Loucy (cell line): ENCODE results near the gene SPATA31D1.
"Not testable (repeated sequence)": the region's sequence is repeated elsewhere in the genome, so short reads cannot be mapped to it uniquely, and the experiment has no call there.

Experiments
- H2AFZ ChIP-seq: fragments of 200-600 bp; sonication (generic); 2 replicates; pipeline ENCODE4 v1.6.0; 2016; ENCODE audit warnings: antibody characterized with exemption, mild to moderate bottlenecking, low read length, moderate library complexity
- H3F3A ChIP-seq: fragments of 200-600 bp; 2 replicates; pipeline ENCODE4 v1.6.0; 2016; ENCODE audit warnings: antibody characterized with exemption, low read depth, mild to moderate bottlenecking
- H3K27me3 ChIP-seq: fragments of 200-600 bp; sonication (generic); 2 replicates; pipeline ENCODE4 v1.6.1; 2014; ENCODE audit warnings: low read length, mild to moderate bottlenecking; ENCODE audit not compliant: insufficient read depth, poor library complexity, severe bottlenecking
- H3K36me3 ChIP-seq: fragments of 200-600 bp; sonication (generic); 2 replicates; pipeline ENCODE4 v1.6.1; 2016; ENCODE audit warnings: low read length; ENCODE audit not compliant: insufficient read depth
- H3K4me1 ChIP-seq: fragments of 200-600 bp; sonication (generic); 2 replicates; pipeline ENCODE4 v1.5.1; 2014; ENCODE audit warnings: low read length, mild to moderate bottlenecking; ENCODE audit not compliant: insufficient read depth, poor library complexity, severe bottlenecking
- H3K4me2 ChIP-seq: fragments of 200-600 bp; sonication (generic); 2 replicates; pipeline ENCODE4 v1.6.0; 2014; ENCODE audit warnings: antibody characterized with exemption, low read length, low read depth, mild to moderate bottlenecking; ENCODE audit not compliant: poor library complexity, severe bottlenecking
- H3K4me3 ChIP-seq: fragments of 200-600 bp; sonication (generic); 2 replicates; pipeline ENCODE4 v1.5.1; 2014; ENCODE audit warnings: low read length, mild to moderate bottlenecking, mixed read lengths; ENCODE audit not compliant: poor library complexity, severe bottlenecking
- H3K79me2 ChIP-seq: fragments of 200-600 bp; sonication (generic); 2 replicates; pipeline ENCODE4 v1.6.1; 2014; ENCODE audit warnings: low read length; ENCODE audit not compliant: insufficient read depth
- H3K9ac ChIP-seq: fragments of 200-600 bp; sonication (generic); 2 replicates; pipeline ENCODE4 v1.6.0; 2014; ENCODE audit warnings: mild to moderate bottlenecking, low read depth, low read length, moderate library complexity; ENCODE audit not compliant: poor library complexity, severe bottlenecking
- H3K9me2 ChIP-seq: fragments of 200-600 bp; sonication (generic); replicated peaks from 2 replicates; pipeline ENCODE4 v1.6.1; 2016; ENCODE audit warnings: low read depth, low read length, mixed read lengths
- H3K9me3 ChIP-seq: fragments of 200-600 bp; sonication (generic); 2 replicates; pipeline ENCODE4 v1.6.1; 2014; ENCODE audit warnings: mild to moderate bottlenecking, antibody characterized with exemption, low read length, low read depth; ENCODE audit not compliant: insufficient read depth
- H4K20me1 ChIP-seq: fragments of 200-600 bp; sonication (generic); 2 replicates; pipeline ENCODE4 v1.6.0; 2014; ENCODE audit warnings: antibody characterized with exemption, low read length, mild to moderate bottlenecking; ENCODE audit not compliant: insufficient read depth, poor library complexity, severe bottlenecking
- CTCF ChIP-seq: fragments of 200-600 bp; sonication (generic); conservative IDR thresholded peaks from 2 replicates; pipeline ENCODE4 v1.5.1; 2014; ENCODE audit warnings: mild to moderate bottlenecking, antibody characterized with exemption, low read length
- EZH2phosphoT487 ChIP-seq: fragments of 200-600 bp; IDR thresholded peaks from 2 replicates; pipeline ENCODE4 v1.6.1; 2018; ENCODE audit warnings: antibody characterized with exemption, mild to moderate bottlenecking, moderate library complexity, borderline replicate concordance

Gene SPATA31D1

GRCh38 chr9:81988472-81988871 lies at the start of gene SPATA31D1:
SPATA31D1 (plus strand) TSS chr9:81988772; CDS start chr9:81988819, 47 bp downstream.
- H3K4me3 ChIP-seq, H3K9ac ChIP-seq, H3K4me1 ChIP-seq, H3K36me3 ChIP-seq, H4K20me1 ChIP-seq, H3K79me2 ChIP-seq, H3K27me3 ChIP-seq, H2AFZ ChIP-seq, H3K9me3 ChIP-seq, H3K9me2 ChIP-seq, H3F3A ChIP-seq, H3K4me2 ChIP-seq: not testable (repeated sequence)

GRCh38 chr9:81943393-81943792 lies 45.2 kb upstream of the SPATA31D1 start, which contains the start of gene SPATA31D3:
SPATA31D3 (plus strand) TSS chr9:81943500; CDS start chr9:81943586, 86 bp downstream.
- not testable (repeated sequence) for H3F3A ChIP-seq, H2AFZ ChIP-seq, H3K4me2 ChIP-seq, H4K20me1 ChIP-seq, H3K4me1 ChIP-seq, H3K4me3 ChIP-seq, H3K9me2 ChIP-seq, H3K9me3 ChIP-seq, H3K27me3 ChIP-seq, H3K79me2 ChIP-seq, H3K36me3 ChIP-seq, H3K9ac ChIP-seq

GRCh38 chr9:81948650-81949049 lies 39.9 kb upstream of the SPATA31D1 start:
- H3K79me2 ChIP-seq, H3K4me2 ChIP-seq, H3K4me3 ChIP-seq: not testable (repeated sequence)

GRCh38 chr9:81953096-81953495 lies 35.5 kb upstream of the SPATA31D1 start:
- Histone ChIP-seq H3K4me1 (no peaks in the 10 kb centered on the region), H4K20me1 (no peaks in the 10 kb centered on the region), H3K9ac (no peak overlapping the region)

More at GRCh38 chr9:81948650-81949049, 39.9 kb upstream of the SPATA31D1 start:
- H3K9me2 ChIP-seq, H3F3A ChIP-seq, H3K36me3 ChIP-seq, H3K27me3 ChIP-seq, H2AFZ ChIP-seq, H4K20me1 ChIP-seq, H3K4me1 ChIP-seq, H3K9ac ChIP-seq, H3K9me3 ChIP-seq: not testable (repeated sequence)

More at GRCh38 chr9:81953096-81953495, 35.5 kb upstream of the SPATA31D1 start:
- Histone ChIP-seq H3K4me2 (no peak overlapping the region), H3F3A (no peaks in the 10 kb centered on the region), H3K9me3 (peaks cover 7% of the 10 kb centered on the region; the same call in 1 of the 2 replicates), H3K36me3 (no peaks in the 10 kb centered on the region), H3K9me2 (no peaks in the 10 kb centered on the region), H3K4me3 (no peak overlapping the region), H3K27me3 (no peaks in the 10 kb centered on the region), H2AFZ (no peak overlapping the region), H3K79me2 (no peaks in the 10 kb centered on the region)
- TF ChIP-seq EZH2phosphoT487 = no peak
- no peak for TF ChIP-seq CTCF
